ENCODE data around the gene NUMA1. TPM values are rescaled to one million over a fixed set of nuclear protein-coding genes. Genes with fewer than 3 reads are reported as not detected.
A peak's percentile ranks its signal among the peaks of the same experiment; 100 is the strongest.

The NUMA1 gene
- total and polyA plus RNA-seq, 3 experiments from 2014 or later, result 73.5 to 110 (median 106) TPM

- DNase-seq, result no peak
- H3K27ac ChIP-seq (ENCODE audit: low read depth, low read length), result no peak overlapping the region
- Mint-ChIP-seq H3K27ac (peak overlapping the region in 1 of 8 donors; percentile 51), H3K36me3 (peaks cover 0 to 1% (median under 1%) of the 10 kb centered on the region in 3 donors), H3K27me3 (peaks cover 4 to 38% of the 10 kb centered on the region in 2 donors), H3K4me1 (no peaks in the 10 kb centered on the region), H3K9me3 (peaks cover 0 to 4% (median 2%) of the 10 kb centered on the region in 5 donors), H3K4me3 (no peak overlapping the region)
- no peak overlapping the region for H3K4me3 ChIP-seq (ENCODE audit: low read length)
- H3K9me3 ChIP-seq (ENCODE audit: low read length), result no peaks in the 10 kb centered on the region
- H3K36me3 ChIP-seq (ENCODE audit: insufficient read depth, low read length), result no peaks in the 10 kb centered on the region
- no peaks in the 10 kb centered on the region for H3K4me1 ChIP-seq (ENCODE audit: insufficient read depth, low read length)
- H3K27me3 ChIP-seq (ENCODE audit: insufficient read depth, low read length, poor library complexity, severe bottlenecking), result no peaks in the 10 kb centered on the region
- ChIA-PET POLR2A (interaction anchor here (0.7 kb wide), 1 partner anchor 45 kb away, joined by 3 read pairs; no protein-coding TSS in a partner anchor), CTCF (interaction anchor here (0.8 to 1.4 kb wide), 3 partner anchors 21 to 97 kb away, joined by 3 read pairs; no protein-coding TSS in a partner anchor)
Measured at GRCh38 chr11:72122607-72123006, 42.3 kb upstream of the NUMA1 start.

- no peaks in the 10 kb centered on the region for H3K9me3 ChIP-seq (ENCODE audit: low read length)
- no peak overlapping the region for H3K27ac Mint-ChIP-seq
- H3K4me1 Mint-ChIP-seq, result no peaks in the 10 kb centered on the region
- ChIA-PET POLR2A (no interaction called here), CTCF (no interaction called here)
- H3K27ac ChIP-seq (ENCODE audit: low read depth, low read length), result no peak overlapping the region
- peaks cover 0 to 1% (median 0%) of the 10 kb centered on the region in 3 donors for H3K36me3 Mint-ChIP-seq
- H3K36me3 ChIP-seq (ENCODE audit: insufficient read depth, low read length), result no peaks in the 10 kb centered on the region
- DNase-seq, result no peak
- H3K27me3 Mint-ChIP-seq, result peaks cover 8 to 49% of the 10 kb centered on the region in 2 donors
- no peak overlapping the region for H3K4me3 ChIP-seq (ENCODE audit: low read length)
- H3K9me3 Mint-ChIP-seq, result no peaks in the 10 kb centered on the region
- H3K4me3 Mint-ChIP-seq, result no peak overlapping the region
- H3K4me1 ChIP-seq (ENCODE audit: insufficient read depth, low read length), result no peaks in the 10 kb centered on the region
- no peaks in the 10 kb centered on the region for H3K27me3 ChIP-seq (ENCODE audit: insufficient read depth, low read length, poor library complexity, severe bottlenecking)
Measured at GRCh38 chr11:72120930-72121329, 40.6 kb upstream of the NUMA1 start.

GRCh38 chr11:72119198-72119597 lies 38.9 kb upstream of the NUMA1 start:
- no peaks in the 10 kb centered on the region for H3K4me1 ChIP-seq (ENCODE audit: insufficient read depth, low read length)
- H3K9me3 Mint-ChIP-seq, result no peaks in the 10 kb centered on the region
- no peaks in the 10 kb centered on the region for H3K9me3 ChIP-seq (ENCODE audit: low read length)
- no peak overlapping the region for H3K4me3 Mint-ChIP-seq
- no peaks in the 10 kb centered on the region for H3K27me3 ChIP-seq (ENCODE audit: insufficient read depth, low read length, poor library complexity, severe bottlenecking)
- H3K27me3 Mint-ChIP-seq, result peaks cover 8 to 41% of the 10 kb centered on the region in 2 donors
- no peak for DNase-seq
- ChIA-PET CTCF (interaction anchor here (2.1 kb wide), 1 partner anchor 24 kb away, joined by 6 read pairs; no protein-coding TSS in a partner anchor), POLR2A (no interaction called here)
- peaks cover 0 to 4% (median 1%) of the 10 kb centered on the region in 3 donors for H3K36me3 Mint-ChIP-seq
- H3K27ac Mint-ChIP-seq, result no peak overlapping the region
- H3K4me1 Mint-ChIP-seq, result no peaks in the 10 kb centered on the region
- no peaks in the 10 kb centered on the region for H3K36me3 ChIP-seq (ENCODE audit: insufficient read depth, low read length)
- no peak overlapping the region for H3K4me3 ChIP-seq (ENCODE audit: low read length)
- H3K27ac ChIP-seq (ENCODE audit: low read depth, low read length), result no peak overlapping the region

- CTCF ChIA-PET, result no interaction called here
- no peak overlapping the region for H3K27ac ChIP-seq (ENCODE audit: low read depth, low read length)
- H3K4me3 Mint-ChIP-seq, result no peak overlapping the region
- POLR2A ChIA-PET, result no interaction called here
- H3K27me3 Mint-ChIP-seq, result peaks cover 8 to 37% of the 10 kb centered on the region in 2 donors
- no peak overlapping the region for H3K27ac Mint-ChIP-seq
- DNase-seq, result no peak
- no peaks in the 10 kb centered on the region for H3K27me3 ChIP-seq (ENCODE audit: insufficient read depth, low read length, poor library complexity, severe bottlenecking)
- no peaks in the 10 kb centered on the region for H3K9me3 Mint-ChIP-seq
- no peaks in the 10 kb centered on the region for H3K9me3 ChIP-seq (ENCODE audit: low read length)
- peaks cover 20 to 22% (median 22%) of the 10 kb centered on the region in 3 donors for H3K4me1 Mint-ChIP-seq
- H3K36me3 Mint-ChIP-seq, result peaks cover 1 to 6% (median 4%) of the 10 kb centered on the region in 3 donors
- H3K4me3 ChIP-seq (ENCODE audit: low read length), result no peak overlapping the region
- no peaks in the 10 kb centered on the region for H3K36me3 ChIP-seq (ENCODE audit: insufficient read depth, low read length)
- H3K4me1 ChIP-seq (ENCODE audit: insufficient read depth, low read length), result peaks cover 16% of the 10 kb centered on the region
Measured at GRCh38 chr11:72116019-72116755, 35.8 kb upstream of the NUMA1 start.

- no peak overlapping the region for H3K4me3 ChIP-seq (ENCODE audit: low read length)
- H3K27me3 ChIP-seq (ENCODE audit: insufficient read depth, low read length, poor library complexity, severe bottlenecking), result no peaks in the 10 kb centered on the region
- H3K36me3 ChIP-seq (ENCODE audit: insufficient read depth, low read length), result peaks cover 6% of the 10 kb centered on the region
- DNase-seq, result no peak
- ChIA-PET CTCF (interaction anchor here (0.9 to 2.6 kb wide), 3 partner anchors 23 to 29 kb away, joined by 3 to 7 read pairs (median 3); no protein-coding TSS in a partner anchor), POLR2A (no interaction called here)
- Mint-ChIP-seq H3K27me3 (peaks cover 4 to 27% of the 10 kb centered on the region in 2 donors), H3K4me3 (peak overlapping the region in 1 of 7 donors; percentile 6), H3K4me1 (peaks cover 24 to 25% (median 25%) of the 10 kb centered on the region in 3 donors), H3K27ac (peak overlapping the region in 3 of 8 donors; percentile 48 to 96 (median 48)), H3K36me3 (peaks cover 1 to 18% (median 9%) of the 10 kb centered on the region in 3 donors), H3K9me3 (no peaks in the 10 kb centered on the region)
- no peak overlapping the region for H3K27ac ChIP-seq (ENCODE audit: low read depth, low read length)
- H3K4me1 ChIP-seq (ENCODE audit: insufficient read depth, low read length), result peaks cover 16% of the 10 kb centered on the region
- no peaks in the 10 kb centered on the region for H3K9me3 ChIP-seq (ENCODE audit: low read length)
Measured at GRCh38 chr11:72114570-72114969, 34.2 kb upstream of the NUMA1 start.

GRCh38 chr11:72112978-72113808 lies 32.9 kb upstream of the NUMA1 start:
- Histone ChIP-seq H3K27me3 (ENCODE audit: insufficient read depth, low read length, poor library complexity, severe bottlenecking) (no peaks in the 10 kb centered on the region), H3K27ac (ENCODE audit: low read depth, low read length) (peak overlapping the region; percentile 89), H3K4me1 (ENCODE audit: insufficient read depth, low read length) (peaks cover 16% of the 10 kb centered on the region), H3K9me3 (ENCODE audit: low read length) (no peaks in the 10 kb centered on the region), H3K4me3 (ENCODE audit: low read length) (peak overlapping the region; percentile 71), H3K36me3 (ENCODE audit: insufficient read depth, low read length) (peaks cover 6% of the 10 kb centered on the region)
- CTCF ChIA-PET, result interaction anchor here (0.8 to 2.6 kb wide), 6 partner anchors 31 to 185 kb away, joined by 3 to 7 read pairs (median 5); partner anchors contain the start of gene XNDC1N
- peaks cover 1 to 26% (median 9%) of the 10 kb centered on the region in 3 donors for H3K36me3 Mint-ChIP-seq
- no peaks in the 10 kb centered on the region for H3K9me3 Mint-ChIP-seq
- no peak for DNase-seq
- peak overlapping the region; percentile 96 to 100 (median 98) for H3K27ac Mint-ChIP-seq
- peaks cover 24 to 25% (median 25%) of the 10 kb centered on the region in 3 donors for H3K4me1 Mint-ChIP-seq
- peak overlapping the region; percentile 94 to 99 (median 96) for H3K4me3 Mint-ChIP-seq
- POLR2A ChIA-PET, result interaction anchor here (1.0 to 2.5 kb wide), 7 partner anchors 9 to 184 kb away, joined by 3 to 13 read pairs (median 4); partner anchors contain the start of genes NUMA1 and RNF121
- H3K27me3 Mint-ChIP-seq, result peaks cover 4 to 14% of the 10 kb centered on the region in 2 donors

- H3K36me3 Mint-ChIP-seq, result peaks cover 3 to 33% (median 9%) of the 10 kb centered on the region in 3 donors
- peak within 1 kb of the TSS; percentile 71 for H3K4me3 ChIP-seq (ENCODE audit: low read length)
- peak within 1 kb of the TSS; percentile 89 for H3K27ac ChIP-seq (ENCODE audit: low read depth, low read length)
- H3K27me3 ChIP-seq (ENCODE audit: insufficient read depth, low read length, poor library complexity, severe bottlenecking), result no peaks in the 10 kb centered on the region
- DNase-seq, result peak; percentile 92 to 99 (median 99)
- H3K9me3 ChIP-seq (ENCODE audit: low read length), result no peaks in the 10 kb centered on the region
- peaks cover 16% of the 10 kb centered on the region for H3K4me1 ChIP-seq (ENCODE audit: insufficient read depth, low read length)
- peaks cover 4 to 9% of the 10 kb centered on the region in 2 donors for H3K27me3 Mint-ChIP-seq
- no peaks in the 10 kb centered on the region for H3K9me3 Mint-ChIP-seq
- ChIA-PET POLR2A (interaction anchor here (1.0 to 2.5 kb wide), 7 partner anchors 9 to 183 kb away, joined by 3 to 13 read pairs (median 4); partner anchors contain the start of genes NUMA1 and RNF121), CTCF (interaction anchor here (0.8 to 2.6 kb wide), 6 partner anchors 31 to 184 kb away, joined by 3 to 7 read pairs (median 5); partner anchors contain the start of gene XNDC1N)
- peaks cover 6% of the 10 kb centered on the region for H3K36me3 ChIP-seq (ENCODE audit: insufficient read depth, low read length)
- H3K27ac Mint-ChIP-seq, result peak within 1 kb of the TSS; percentile 96 to 100 (median 98)
- H3K4me1 Mint-ChIP-seq, result peaks cover 24 to 25% (median 25%) of the 10 kb centered on the region in 3 donors
- peak within 1 kb of the TSS; percentile 94 to 99 (median 96) for H3K4me3 Mint-ChIP-seq
Measured at GRCh38 chr11:72112143-72112977, 32.0 kb upstream of the NUMA1 start, which contains the start of gene ANAPC15. ANAPC15 (minus strand) TSS chr11:72112695; CDS start chr11:72111276, 1,419 bp downstream.

All from CD8-positive, alpha-beta memory T cell (primary cell).